Ovary (tissue), 9 donors: ENCODE data around the gene SYNJ1. TPM values are rescaled to one million over a fixed set of nuclear protein-coding genes. Genes with fewer than 3 reads are reported as not detected.

Experiments
- DNase-seq, 5 donors: peaks; one replicate each; pipeline ENCODE4 v3.0.0-alpha.2; 2019 to 2020
- H3K27ac ChIP-seq, 2 donors: fragments of 200-600 bp; one replicate each; pipeline versions ENCODE4 v1.5.1 to v1.8.0; 2019 to 2022
- H3K27me3 ChIP-seq: fragments of 200-600 bp; one replicate; pipeline ENCODE4 v1.8.0; 2022
- H3K36me3 ChIP-seq: fragments of 200-600 bp; sonication (generic); one replicate; pipeline ENCODE4 v1.5.1; 2019
- H3K4me1 ChIP-seq: one replicate; pipeline ENCODE4 v1.8.1; 2013; ENCODE audit warnings: mild to moderate bottlenecking, moderate library complexity; ENCODE audit not compliant: insufficient read depth
- H3K4me3 ChIP-seq: fragments of 200-600 bp; sonication (generic); one replicate; pipeline ENCODE4 v1.5.1; 2017
- H3K9me3 ChIP-seq, 2 donors: fragments of 200-600 bp in 1 of 2; sonication (generic) in 1 of 2; one replicate each; pipeline versions ENCODE4 v1.5.1 to v1.8.1; 2013 to 2019; ENCODE audit warnings: mild to moderate bottlenecking in 1 of 2, moderate library complexity in 1 of 2
- EP300 ChIP-seq: sonication (generic); formaldehyde crosslinking; IDR thresholded peaks from one replicate; pipeline ENCODE4 v1.6.1; 2017; ENCODE audit warnings: antibody characterized with exemption
- POLR2A ChIP-seq: fragments of 450-650 bp; IDR thresholded peaks from one replicate; pipeline ENCODE4 v1.6.1; 2017; ENCODE audit warnings: antibody characterized with exemption, mild to moderate bottlenecking, moderate library complexity
- WGBS, 3 donors: extraction: QIAGEN DNeasy Blood & Tissue Kit in 1 of 3; methylation state at CpG; one replicate each; pipeline versions ENCODE4 v1.1.5 to v1.1.7; 2013 to 2017; 5-methylcytosine and 5-hydroxymethylcytosine counted together
- intact Hi-C, 4 donors: fragments of 100-400 bp; cut with DNase I; formaldehyde crosslinking; loops; one replicate each; pipeline versions ENCODE4 v1.11.0 to v1.15.1; 2022 to 2023
- polyA plus RNA-seq, 2 donors: library from polyadenylated mRNA; stranded (reverse); fragments of 200-250 nt in 1 of 2; fragments of 350-450 nt in 1 of 2; fragmentation: Illumina TruSeq in 1 of 2; extraction: RNeasy Lipid Tissue Mini Kit (QIAGEN cat#74804) in 1 of 2; gene quantifications; one replicate each; pipeline ENCODE4 v1.2.3, GENCODE V29; 2013 to 2014
- total RNA-seq, 7 donors: library from RNA; depleted of rRNA in 2 of 7; stranded (reverse); fragments of >200 nt in 2 of 7; fragmentation: NEBNext Ultra II Directional in 3 of 7; extraction: Animal tissue kit (Norgen Biotek cat#: 25700) in 3 of 7; gene quantifications; one replicate each; pipeline versions ENCODE4 v1.1.0 to v1.2.4, GENCODE V29; 2016 to 2023
- TF ChIP-seq, protein P1 (sequence below), 3 donors: fragments of 450-650 bp in 2 of 3; fragments of 200-600 bp in 1 of 3; IDR thresholded peaks; one replicate each; pipeline versions ENCODE4 v1.5.1 to v1.8.0; 2016 to 2022; ENCODE audit warnings: antibody characterized with exemption in 3 of 3, mild to moderate bottlenecking in 1 of 3
- donor health status: DM: no; HTN: no; CAD: no; lungs with moderate emphysema.
- donor health status: DM: no; HTN: no; CAD: no.
- donor health status: Bipolar disorder and iron deficiency.
- donor health status: DM: yes; HTN: yes; CAD: no.
- donor health status: DM: no; HTN: no; CAD: no.
- donor health status: DM: yes; HTN: yes; CAD: no.

The SYNJ1 gene
- total and polyA plus RNA-seq, 9 donors, result 4.8 to 15.6 (median 9.9) TPM

DNA sequence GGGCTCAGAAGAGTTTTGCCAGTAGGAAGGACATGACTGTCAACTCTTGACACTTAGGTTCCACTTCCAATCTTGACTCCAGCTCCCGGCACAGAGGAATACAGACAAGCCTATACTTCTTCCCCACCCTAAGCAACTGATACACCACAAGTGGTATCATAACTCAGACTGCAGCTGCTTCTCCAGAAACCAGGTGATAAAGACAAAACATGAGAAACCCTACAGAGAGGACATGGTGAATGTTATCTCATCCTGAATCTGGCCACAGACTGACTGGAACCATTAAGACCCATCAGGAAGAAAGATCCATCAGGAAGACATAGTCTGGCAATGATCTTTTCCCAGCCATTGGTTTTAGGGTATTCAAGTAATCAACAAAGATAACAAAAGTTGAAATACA lies 30.0 kb upstream of the SYNJ1 start:
- no peak for DNase-seq

DNA sequence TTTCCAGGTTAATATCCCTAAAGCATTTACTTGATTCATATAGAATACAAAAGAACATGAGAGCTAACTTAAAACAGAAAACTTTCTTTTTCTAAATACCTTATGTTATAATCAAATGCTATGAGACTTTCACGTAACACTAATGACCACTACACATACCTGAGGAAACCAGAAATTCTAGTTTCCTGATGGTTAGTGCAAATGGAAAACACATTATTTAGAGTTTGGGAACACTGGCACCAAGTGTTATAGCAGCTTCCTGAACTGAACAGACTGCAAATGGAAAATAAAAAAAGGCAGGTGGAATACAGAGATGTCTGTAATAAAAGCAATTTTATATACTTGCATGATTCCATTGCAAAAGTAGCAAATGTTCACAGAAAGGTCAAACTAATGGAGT lies 28.3 kb upstream of the SYNJ1 start:
- Histone ChIP-seq H3K27me3 (no peaks in the 10 kb centered on the region), H3K9me3 (no peaks in the 10 kb centered on the region), H3K4me3 (no peak overlapping the region), H3K36me3 (no peaks in the 10 kb centered on the region), H3K4me1 (peaks cover 3% of the 10 kb centered on the region), H3K27ac (no peak overlapping the region)
- intact Hi-C loops, result no loop called here
- 95 to 97% (median 96%) methylated on average over 1 of the region's 1 CpG for WGBS, 3 donors
- DNase-seq, result no peak
- TF ChIP-seq, protein P1, sequence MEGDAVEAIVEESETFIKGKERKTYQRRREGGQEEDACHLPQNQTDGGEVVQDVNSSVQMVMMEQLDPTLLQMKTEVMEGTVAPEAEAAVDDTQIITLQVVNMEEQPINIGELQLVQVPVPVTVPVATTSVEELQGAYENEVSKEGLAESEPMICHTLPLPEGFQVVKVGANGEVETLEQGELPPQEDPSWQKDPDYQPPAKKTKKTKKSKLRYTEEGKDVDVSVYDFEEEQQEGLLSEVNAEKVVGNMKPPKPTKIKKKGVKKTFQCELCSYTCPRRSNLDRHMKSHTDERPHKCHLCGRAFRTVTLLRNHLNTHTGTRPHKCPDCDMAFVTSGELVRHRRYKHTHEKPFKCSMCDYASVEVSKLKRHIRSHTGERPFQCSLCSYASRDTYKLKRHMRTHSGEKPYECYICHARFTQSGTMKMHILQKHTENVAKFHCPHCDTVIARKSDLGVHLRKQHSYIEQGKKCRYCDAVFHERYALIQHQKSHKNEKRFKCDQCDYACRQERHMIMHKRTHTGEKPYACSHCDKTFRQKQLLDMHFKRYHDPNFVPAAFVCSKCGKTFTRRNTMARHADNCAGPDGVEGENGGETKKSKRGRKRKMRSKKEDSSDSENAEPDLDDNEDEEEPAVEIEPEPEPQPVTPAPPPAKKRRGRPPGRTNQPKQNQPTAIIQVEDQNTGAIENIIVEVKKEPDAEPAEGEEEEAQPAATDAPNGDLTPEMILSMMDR (IDR thresholded peaks at IDR 0.05), result no peak
- TF ChIP-seq POLR2A, result no peak
- no peak for TF ChIP-seq EP300

More for the DNA sequence above, 30.0 kb upstream of the SYNJ1 start:
- no peaks in the 10 kb centered on the region for H3K9me3 ChIP-seq
- WGBS, 3 donors, result 89 to 98% (median 91%) methylated on average over 1 of the region's 1 CpG
- no peak overlapping the region for H3K4me3 ChIP-seq
- TF ChIP-seq POLR2A (no peak), EP300 (no peak)
- TF ChIP-seq, protein P1 (IDR thresholded peaks at IDR 0.05), result no peak
- H3K27ac ChIP-seq, result no peak overlapping the region
- no peaks in the 10 kb centered on the region for H3K27me3 ChIP-seq
- intact Hi-C loops, result no loop called here
- peaks cover 3% of the 10 kb centered on the region for H3K4me1 ChIP-seq
- H3K36me3 ChIP-seq, result no peaks in the 10 kb centered on the region

DNA sequence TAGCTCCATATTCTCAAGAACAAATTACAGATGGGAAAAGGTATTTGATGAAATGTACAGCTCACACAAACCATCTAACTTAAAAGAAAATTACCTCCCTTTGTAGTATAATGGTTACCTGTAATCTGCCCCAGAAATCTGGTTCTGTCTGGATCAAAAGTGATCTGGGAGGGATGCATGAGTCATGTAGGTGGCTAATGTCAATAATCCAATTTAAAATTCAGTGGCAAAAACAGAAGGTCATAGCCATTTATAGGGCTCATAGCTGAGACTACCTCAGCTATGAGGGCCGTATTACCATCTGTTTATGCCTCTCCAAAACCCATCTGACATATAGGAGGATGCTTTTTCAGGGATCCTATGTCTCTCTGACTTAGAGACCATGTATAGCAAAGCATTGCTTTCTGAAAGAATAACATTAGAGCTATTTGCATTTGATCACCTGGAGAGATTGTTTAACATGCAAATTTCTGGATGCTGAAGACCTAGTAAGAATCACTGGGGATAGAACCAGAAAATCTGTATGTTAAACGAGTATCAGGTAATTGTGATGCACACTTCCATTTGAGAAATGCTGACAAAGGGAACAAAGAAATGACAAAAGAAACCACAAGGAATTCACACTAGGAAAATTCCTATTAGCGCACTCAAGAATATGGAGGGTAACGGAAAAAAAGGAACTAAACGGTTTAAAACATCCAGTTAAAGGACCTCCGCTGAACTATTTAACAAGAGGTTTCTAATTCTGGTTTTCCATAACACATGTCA lies 26.2 kb upstream of the SYNJ1 start:
- no peaks in the 10 kb centered on the region for H3K27me3 ChIP-seq
- no peaks in the 10 kb centered on the region for H3K9me3 ChIP-seq

DNA sequence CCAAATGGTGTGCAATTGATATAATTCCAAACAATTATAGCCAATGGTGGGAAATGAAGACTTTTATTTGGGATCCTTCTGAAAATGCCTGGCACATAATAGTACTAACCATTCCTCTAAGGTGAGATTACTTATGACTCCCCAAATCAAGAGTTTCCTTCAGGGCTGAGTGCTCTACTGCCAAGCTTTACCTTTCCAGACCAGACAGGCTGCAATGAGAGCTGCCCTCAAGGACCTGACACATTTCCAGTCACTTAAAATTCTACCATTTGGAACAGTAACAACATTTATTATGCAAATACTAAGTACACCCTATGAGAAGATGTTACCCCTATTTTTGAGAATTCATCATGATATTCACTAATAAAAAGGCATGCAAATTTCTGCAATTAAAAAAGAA lies 22.6 kb upstream of the SYNJ1 start:
- no peaks in the 10 kb centered on the region for H3K27me3 ChIP-seq
- H3K4me1 ChIP-seq, result no peaks in the 10 kb centered on the region
- H3K4me3 ChIP-seq, result no peak overlapping the region
- TF ChIP-seq EP300 (no peak), POLR2A (no peak)
- TF ChIP-seq, protein P1 (IDR thresholded peaks at IDR 0.05), result no peak
- H3K36me3 ChIP-seq, result no peaks in the 10 kb centered on the region
- DNase-seq, result no peak
- no peaks in the 10 kb centered on the region for H3K9me3 ChIP-seq
- H3K27ac ChIP-seq, result no peak overlapping the region
- intact Hi-C loops, result no loop called here

More for the DNA sequence above, 26.2 kb upstream of the SYNJ1 start:
- Histone ChIP-seq H3K4me3 (no peak overlapping the region), H3K36me3 (no peaks in the 10 kb centered on the region), H3K4me1 (peaks cover 3% of the 10 kb centered on the region), H3K27ac (no peak overlapping the region)
- intact Hi-C loops, result no loop called here
- TF ChIP-seq EP300, result no peak
- DNase-seq, result no peak
- 89 to 90% (median 90%) methylated on average over 6 of the region's 6 CpGs for WGBS, 3 donors

DNA sequence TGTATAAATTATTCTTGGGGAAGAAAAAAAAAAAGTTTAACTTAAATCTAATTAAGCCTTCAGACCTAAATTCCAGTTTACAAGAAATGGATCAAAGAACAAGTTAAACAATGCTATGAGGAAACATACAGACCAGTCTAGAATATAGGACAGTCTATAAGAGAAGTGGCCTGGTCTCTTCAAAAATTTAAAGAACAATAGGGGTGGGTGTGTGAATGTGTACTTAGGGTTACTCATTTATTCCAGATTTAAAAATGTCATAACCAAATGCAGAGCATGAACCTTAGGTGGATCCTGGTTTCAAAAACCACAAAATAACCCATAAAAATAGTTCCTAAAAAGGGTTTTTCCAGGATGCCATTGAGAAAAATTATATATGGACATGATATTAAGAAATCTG lies 21.8 kb upstream of the SYNJ1 start:
- Histone ChIP-seq H3K36me3 (no peaks in the 10 kb centered on the region), H3K4me1 (no peaks in the 10 kb centered on the region), H3K27ac (no peak overlapping the region), H3K4me3 (no peak overlapping the region), H3K27me3 (no peaks in the 10 kb centered on the region), H3K9me3 (no peaks in the 10 kb centered on the region)
- intact Hi-C loops, result no loop called here
- DNase-seq, result no peak
- no peak for TF ChIP-seq EP300
- TF ChIP-seq, protein P1 (IDR thresholded peaks at IDR 0.05), result no peak
- TF ChIP-seq POLR2A, result no peak
